HFFc6 (cell line): ENCODE data around the gene EXOC4. TPM values are rescaled to one million over a fixed set of nuclear protein-coding genes. Genes with fewer than 3 reads are reported as not detected.

Experiments used
- DNase-seq: peaks from one replicate; pipeline ENCODE4 v3.0.0-alpha.2; 2018
- H3K27ac Mint-ChIP-seq: 2 replicates; pipeline ENCODE4 v1.8.0; 2020; ENCODE audit warnings: mild to moderate bottlenecking, mixed read lengths
- H3K27me3 Mint-ChIP-seq: 2 replicates; pipeline ENCODE4 v1.8.0; 2021; ENCODE audit warnings: mild to moderate bottlenecking, moderate library complexity, mixed read lengths; ENCODE audit not compliant: insufficient read depth
- H3K36me3 Mint-ChIP-seq: 2 replicates; pipeline ENCODE4 v1.8.0; 2021; ENCODE audit warnings: low read depth, mixed read lengths
- H3K4me1 Mint-ChIP-seq: 2 replicates; pipeline ENCODE4 v1.8.0; 2020; ENCODE audit warnings: low read depth, mixed read lengths
- H3K4me3 Mint-ChIP-seq: 2 replicates; pipeline ENCODE4 v1.8.0; 2020; ENCODE audit warnings: mild to moderate bottlenecking, moderate library complexity, mixed read lengths
- H3K9me3 Mint-ChIP-seq: 2 replicates; pipeline ENCODE4 v1.8.0; 2020; ENCODE audit warnings: mild to moderate bottlenecking, mixed read lengths
- CTCF ChIP-seq: fragments of 200-600 bp; sonication (generic); IDR thresholded peaks from 2 replicates; pipeline ENCODE4 v1.5.0; 2021; ENCODE audit warnings: antibody characterized with exemption, mild to moderate bottlenecking
- total RNA-seq, 6 experiments: library from RNA; stranded (reverse); fragmentation: NEBNext Ultra II Directional; extraction: Animal tissue kit (Norgen Biotek cat#: 25700); gene quantifications; 2 replicates in 1 of 6; 3 replicates in 5 of 6; pipeline ENCODE4 v1.2.3, GENCODE V29; 2021

Gene EXOC4
- total RNA-seq, 6 experiments from 2014 or later = 57.6 to 67.6 (median 61.4) TPM

- Mint-ChIP-seq H3K27ac (no peak overlapping the region), H3K27me3 (no peaks in the 10 kb centered on the region; the same call in 1 of the 2 replicates), H3K36me3 (no peaks in the 10 kb centered on the region; the same call in 1 of the 2 replicates), H3K4me1 (no peaks in the 10 kb centered on the region), H3K4me3 (no peak overlapping the region), H3K9me3 (no peaks in the 10 kb centered on the region)
- DNase-seq = no peak
- TF ChIP-seq CTCF = no peak
These were observed 702.3 kb downstream of the EXOC4 start for GRCh38 chr7:133955208-133955607.

- Mint-ChIP-seq H3K27me3 (no peaks in the 10 kb centered on the region; the same call in 1 of the 2 replicates), H3K9me3 (no peaks in the 10 kb centered on the region), H3K4me1 (no peaks in the 10 kb centered on the region), H3K36me3 (no peaks in the 10 kb centered on the region; the same call in 1 of the 2 replicates), H3K4me3 (no peak overlapping the region), H3K27ac (no peak overlapping the region)
- TF ChIP-seq CTCF = no peak
- no peak for DNase-seq
These were observed 705.0 kb downstream of the EXOC4 start for GRCh38 chr7:133957845-133958244.

- H3K4me1 Mint-ChIP-seq = no peaks in the 10 kb centered on the region
- TF ChIP-seq CTCF = no peak
- no peak overlapping the region for H3K27ac Mint-ChIP-seq
- no peak overlapping the region for H3K4me3 Mint-ChIP-seq
- H3K9me3 Mint-ChIP-seq = no peaks in the 10 kb centered on the region
- H3K36me3 Mint-ChIP-seq = no peaks in the 10 kb centered on the region; the same call in 1 of the 2 replicates
- H3K27me3 Mint-ChIP-seq = no peaks in the 10 kb centered on the region; the same call in 1 of the 2 replicates
- DNase-seq = no peak
These were observed 705.9 kb downstream of the EXOC4 start for GRCh38 chr7:133958822-133959221.

GRCh38 chr7:133959505-133959904, 706.6 kb downstream of the EXOC4 start:
- Mint-ChIP-seq H3K4me3 (no peak overlapping the region), H3K9me3 (no peaks in the 10 kb centered on the region; the same call in 1 of the 2 replicates), H3K27ac (no peak overlapping the region), H3K4me1 (no peaks in the 10 kb centered on the region), H3K36me3 (peaks cover 2% of the 10 kb centered on the region), H3K27me3 (no peaks in the 10 kb centered on the region; the same call in 1 of the 2 replicates)
- DNase-seq = no peak
- TF ChIP-seq CTCF = no peak

- Mint-ChIP-seq H3K4me3 (no peak overlapping the region), H3K27me3 (peaks cover 1% of the 10 kb centered on the region), H3K36me3 (peaks cover 18% of the 10 kb centered on the region), H3K27ac (no peak overlapping the region), H3K9me3 (peaks cover 20% of the 10 kb centered on the region), H3K4me1 (no peaks in the 10 kb centered on the region)
- no peak for DNase-seq
- TF ChIP-seq CTCF = no peak
These were observed 708.8 kb downstream of the EXOC4 start for GRCh38 chr7:133961724-133962123.

- no peaks in the 10 kb centered on the region for H3K4me1 Mint-ChIP-seq
- H3K27ac Mint-ChIP-seq = no peak overlapping the region
- no peak for TF ChIP-seq CTCF
- H3K27me3 Mint-ChIP-seq = peaks cover 3% of the 10 kb centered on the region
- H3K9me3 Mint-ChIP-seq = peaks cover 30% of the 10 kb centered on the region
- peaks cover 27% of the 10 kb centered on the region for H3K36me3 Mint-ChIP-seq
- no peak overlapping the region for H3K4me3 Mint-ChIP-seq
- DNase-seq = no peak
These were observed 709.8 kb downstream of the EXOC4 start for GRCh38 chr7:133962646-133963045.
